Pons (tissue), 1 donor: ENCODE data around the gene NRCAM.

ENCODE experiments used
- DNase-seq: peaks from one replicate; pipeline ENCODE4 v3.0.0-alpha.2; 2016; ENCODE audit warnings: low spot score

The NRCAM gene

GRCh38 chr7:108459922-108460551 is 3.8 kb upstream of the NRCAM start:
- no peak for DNase-seq

- no peak for DNase-seq
Measured at GRCh38 chr7:108457871-108458270, 1.6 kb upstream of the NRCAM start.

- no peak for DNase-seq
Measured at GRCh38 chr7:108456845-108457540, 757 bp upstream of the NRCAM start.

GRCh38 chr7:108455551-108455997 is 662 bp downstream of the NRCAM start:
- DNase-seq, result no peak

- DNase-seq, result no peak
Measured at GRCh38 chr7:108454674-108455550, 1.3 kb downstream of the NRCAM start.

- DNase-seq, result no peak
Measured at GRCh38 chr7:108454317-108454673, 1.9 kb downstream of the NRCAM start.

- no peak for DNase-seq
Measured at GRCh38 chr7:108453320-108453719, 2.9 kb downstream of the NRCAM start.

- no peak for DNase-seq
Measured at GRCh38 chr7:108452707-108453106, 3.5 kb downstream of the NRCAM start.

GRCh38 chr7:108451296-108451848 is 4.9 kb downstream of the NRCAM start:
- no peak for DNase-seq

- no peak for DNase-seq
Measured at GRCh38 chr7:108450160-108450559, 6.1 kb downstream of the NRCAM start.

- DNase-seq, result no peak
Measured at GRCh38 chr7:108449521-108449920, 6.7 kb downstream of the NRCAM start.

- no peak for DNase-seq
Measured at GRCh38 chr7:108448584-108449505, 7.4 kb downstream of the NRCAM start.

- DNase-seq, result no peak
Measured at GRCh38 chr7:108442039-108442568, 14.1 kb downstream of the NRCAM start.

- no peak for DNase-seq
Measured at GRCh38 chr7:108441392-108441955, 14.8 kb downstream of the NRCAM start.

- DNase-seq, result no peak
Measured at GRCh38 chr7:108440613-108441012, 15.6 kb downstream of the NRCAM start.

- DNase-seq, result no peak
Measured at GRCh38 chr7:108436906-108437305, 19.3 kb downstream of the NRCAM start.

- no peak for DNase-seq
Measured at GRCh38 chr7:108434010-108434409, 22.2 kb downstream of the NRCAM start.

- no peak for DNase-seq
Measured at GRCh38 chr7:108431099-108431498, 25.1 kb downstream of the NRCAM start.

GRCh38 chr7:108430664-108431063 is 25.6 kb downstream of the NRCAM start:
- DNase-seq, result no peak

- no peak for DNase-seq
Measured at GRCh38 chr7:108427766-108428165, 28.5 kb downstream of the NRCAM start.
